WERI-Rb-1 (cell line): ENCODE data around the gene ZNF84.

Source experiments
- DNase-seq: peaks from one replicate; pipeline ENCODE4 v3.0.0-alpha.2; 2020
- H3K27ac ChIP-seq: fragments of 250-450 bp; sonication (Bioruptor Pico); 2 replicates; pipeline ENCODE4 v1.5.1; 2020; ENCODE audit warnings: mild to moderate bottlenecking, moderate library complexity
- H3K27me3 ChIP-seq: fragments of 250-450 bp; sonication (Bioruptor Pico); 2 replicates; pipeline ENCODE4 v1.5.1; 2021; ENCODE audit warnings: mild to moderate bottlenecking, low read depth, moderate library complexity; ENCODE audit not compliant: insufficient read depth, severe bottlenecking
- H3K36me3 ChIP-seq: fragments of 250-450 bp; sonication (Bioruptor Pico); 2 replicates; pipeline ENCODE4 v1.5.1; 2020; ENCODE audit warnings: mild to moderate bottlenecking, moderate library complexity
- H3K4me3 ChIP-seq: 2 replicates; pipeline ENCODE4 v1.5.1; 2011; ENCODE audit warnings: low read depth, mild to moderate bottlenecking, control low read depth, low read length
- H3K9me3 ChIP-seq: fragments of 250-450 bp; sonication (Bioruptor Pico); 2 replicates; pipeline ENCODE4 v1.5.1; 2021; ENCODE audit warnings: mild to moderate bottlenecking, moderate library complexity; ENCODE audit not compliant: severe bottlenecking
- TF ChIP-seq, protein P1 (sequence below): IDR thresholded peaks from 2 replicates; pipeline ENCODE4 v1.5.1; 2011; ENCODE audit warnings: low read depth, mild to moderate bottlenecking, control low read depth, inconsistent platforms, low read length

The ZNF84 gene

DNA sequence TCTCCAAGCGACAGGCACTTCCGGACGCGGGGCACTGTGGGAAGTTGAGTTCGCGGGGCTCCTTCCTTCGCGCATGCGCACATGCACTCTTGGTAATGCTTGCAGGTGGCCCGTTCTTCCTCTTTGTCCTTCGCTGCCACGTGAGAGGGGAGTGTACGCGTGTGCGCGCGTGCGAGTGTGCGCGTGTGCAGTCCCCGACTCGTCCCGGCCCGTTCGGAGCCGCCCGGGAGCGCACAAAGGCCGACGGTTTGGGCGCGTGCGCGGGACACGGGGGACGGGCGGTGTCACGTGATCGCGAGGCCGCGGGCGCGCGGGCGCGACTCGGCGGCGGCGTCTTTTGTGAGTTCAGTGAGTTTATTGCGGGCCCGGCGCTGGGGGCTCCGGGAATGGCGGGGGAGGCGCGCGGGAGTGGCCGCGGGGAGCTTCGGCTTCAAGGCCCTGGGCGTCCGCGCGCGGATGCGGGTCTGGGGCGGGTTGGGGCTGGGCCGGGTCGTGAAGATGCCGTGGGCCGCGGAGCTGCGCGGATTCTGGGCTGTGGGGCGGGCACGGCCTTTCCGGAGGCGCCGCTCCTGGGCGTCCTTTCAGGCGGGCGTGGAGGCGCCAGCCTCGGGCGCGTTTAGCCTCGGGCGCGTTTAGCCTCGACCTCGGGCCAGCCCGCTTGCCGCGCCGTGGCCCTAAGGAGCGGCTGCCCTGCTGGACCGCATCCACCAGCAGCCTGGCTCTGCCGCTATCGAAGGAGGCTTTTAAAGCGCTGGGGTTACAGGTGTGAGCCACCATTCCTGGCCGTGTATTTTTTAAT lies at the start of gene ZNF84:
TSS of gene ZNF84 (plus strand) at position 303 of the 799 bp plus-strand sequence. CDS start 3,959 bp downstream, outside the sequence.
- TF ChIP-seq, protein P1, sequence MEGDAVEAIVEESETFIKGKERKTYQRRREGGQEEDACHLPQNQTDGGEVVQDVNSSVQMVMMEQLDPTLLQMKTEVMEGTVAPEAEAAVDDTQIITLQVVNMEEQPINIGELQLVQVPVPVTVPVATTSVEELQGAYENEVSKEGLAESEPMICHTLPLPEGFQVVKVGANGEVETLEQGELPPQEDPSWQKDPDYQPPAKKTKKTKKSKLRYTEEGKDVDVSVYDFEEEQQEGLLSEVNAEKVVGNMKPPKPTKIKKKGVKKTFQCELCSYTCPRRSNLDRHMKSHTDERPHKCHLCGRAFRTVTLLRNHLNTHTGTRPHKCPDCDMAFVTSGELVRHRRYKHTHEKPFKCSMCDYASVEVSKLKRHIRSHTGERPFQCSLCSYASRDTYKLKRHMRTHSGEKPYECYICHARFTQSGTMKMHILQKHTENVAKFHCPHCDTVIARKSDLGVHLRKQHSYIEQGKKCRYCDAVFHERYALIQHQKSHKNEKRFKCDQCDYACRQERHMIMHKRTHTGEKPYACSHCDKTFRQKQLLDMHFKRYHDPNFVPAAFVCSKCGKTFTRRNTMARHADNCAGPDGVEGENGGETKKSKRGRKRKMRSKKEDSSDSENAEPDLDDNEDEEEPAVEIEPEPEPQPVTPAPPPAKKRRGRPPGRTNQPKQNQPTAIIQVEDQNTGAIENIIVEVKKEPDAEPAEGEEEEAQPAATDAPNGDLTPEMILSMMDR = no peak
- Histone ChIP-seq H3K27me3 (no peaks in the 10 kb centered on the region), H3K4me3 (peak within 1 kb of the TSS; percentile 72), H3K9me3 (peaks cover 41% of the 10 kb centered on the region), H3K36me3 (peaks cover 42% of the 10 kb centered on the region), H3K27ac (peak within 1 kb of the TSS; percentile 96)
- peak; percentile 98 for DNase-seq

DNA sequence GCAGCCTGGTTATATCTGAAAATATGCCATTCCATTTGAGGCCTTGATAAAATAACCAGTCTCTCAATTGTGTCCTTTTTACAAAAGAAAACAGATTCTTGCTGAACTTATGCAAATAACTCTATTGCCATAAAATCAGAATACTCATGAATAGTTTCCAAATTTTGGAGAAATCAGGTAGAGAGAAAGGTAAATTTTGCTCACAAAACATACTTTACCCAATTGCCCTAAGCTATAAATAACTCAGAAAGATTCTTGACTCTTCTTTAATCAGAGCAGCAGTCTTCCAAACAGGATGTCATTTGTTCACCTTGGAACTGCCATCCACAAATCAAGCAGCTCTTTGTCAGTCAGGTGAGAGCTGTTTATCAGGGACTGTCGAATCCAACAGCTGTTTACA lies 38.6 kb upstream of the ZNF84 start:
- no peak overlapping the region for H3K27ac ChIP-seq
- peaks cover 4% of the 10 kb centered on the region for H3K36me3 ChIP-seq
- H3K9me3 ChIP-seq = peaks cover 9% of the 10 kb centered on the region
- H3K4me3 ChIP-seq = no peak overlapping the region
- H3K27me3 ChIP-seq = no peaks in the 10 kb centered on the region
- DNase-seq = no peak
- TF ChIP-seq, protein P1 = no peak

DNA sequence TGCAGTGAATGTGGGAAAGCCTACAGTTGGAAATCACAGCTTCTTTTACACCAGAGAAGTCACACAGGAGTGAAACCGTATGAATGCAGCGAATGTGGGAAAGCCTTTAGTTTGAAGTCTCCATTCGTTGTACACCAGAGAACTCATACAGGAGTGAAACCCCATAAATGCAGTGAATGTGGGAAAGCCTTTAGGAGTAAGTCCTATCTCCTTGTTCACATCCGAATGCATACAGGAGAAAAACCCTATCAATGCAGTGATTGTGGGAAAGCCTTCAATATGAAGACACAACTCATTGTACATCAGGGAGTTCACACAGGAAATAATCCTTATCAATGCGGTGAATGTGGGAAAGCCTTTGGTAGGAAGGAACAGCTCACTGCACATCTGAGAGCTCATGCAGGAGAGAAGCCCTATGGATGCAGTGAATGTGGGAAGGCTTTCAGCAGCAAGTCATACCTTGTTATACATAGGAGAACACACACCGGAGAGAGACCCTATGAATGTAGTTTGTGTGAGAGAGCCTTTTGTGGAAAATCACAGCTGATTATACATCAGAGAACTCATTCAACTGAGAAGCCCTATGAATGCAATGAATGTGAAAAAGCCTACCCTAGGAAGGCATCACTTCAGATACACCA lies 26.5 kb upstream of the ZNF84 start:
- DNase-seq = no peak
- Histone ChIP-seq H3K27ac (no peak overlapping the region), H3K36me3 (peaks cover 67% of the 10 kb centered on the region), H3K27me3 (no peaks in the 10 kb centered on the region), H3K9me3 (peaks cover 6% of the 10 kb centered on the region), H3K4me3 (no peak overlapping the region)
- TF ChIP-seq, protein P1 = no peak

DNA sequence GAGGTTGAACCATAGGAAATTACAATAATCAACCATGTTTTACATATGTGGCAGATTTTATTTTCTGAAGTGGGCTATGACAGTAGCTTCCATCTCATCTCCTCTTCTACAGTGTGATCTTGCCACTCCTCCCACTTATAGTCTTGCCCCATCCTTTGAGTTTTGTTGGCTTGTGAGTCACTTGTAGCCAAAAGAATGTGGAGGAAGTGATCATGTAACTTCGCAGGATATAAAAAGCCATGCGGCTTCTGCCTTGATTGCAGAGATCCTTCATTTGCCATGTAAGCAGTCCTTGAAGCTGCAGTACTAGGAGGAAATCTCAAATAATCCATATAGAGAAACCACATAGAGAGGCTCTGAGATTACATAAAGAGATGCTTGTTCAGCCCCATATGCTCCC lies 13.7 kb upstream of the ZNF84 start:
- peaks cover 13% of the 10 kb centered on the region for H3K9me3 ChIP-seq
- TF ChIP-seq, protein P1 = no peak
- H3K27ac ChIP-seq = no peak overlapping the region
- DNase-seq = no peak
- no peaks in the 10 kb centered on the region for H3K27me3 ChIP-seq
- no peak overlapping the region for H3K4me3 ChIP-seq
- H3K36me3 ChIP-seq = no peaks in the 10 kb centered on the region

DNA sequence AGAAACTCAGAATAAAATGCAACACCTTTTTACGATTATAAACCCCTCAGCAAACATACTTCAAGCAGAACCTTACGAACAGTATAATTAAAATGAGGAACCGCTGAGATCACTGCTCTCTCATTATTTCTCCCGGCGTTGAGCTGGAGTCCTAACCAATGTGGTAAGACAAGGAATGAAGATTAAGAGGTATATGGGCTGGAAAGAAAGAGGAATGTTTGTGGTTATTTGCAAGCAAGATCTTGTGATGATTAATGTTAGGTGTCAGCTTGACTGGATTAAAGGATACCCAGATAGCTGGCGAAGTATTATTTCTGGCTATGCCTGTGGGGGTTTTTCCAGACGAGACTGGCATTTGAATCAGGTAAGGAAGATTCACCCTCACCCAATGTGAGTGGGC lies 10.3 kb upstream of the ZNF84 start:
- H3K27ac ChIP-seq = no peak overlapping the region
- H3K27me3 ChIP-seq = no peaks in the 10 kb centered on the region
- TF ChIP-seq, protein P1 = no peak
- peaks cover 21% of the 10 kb centered on the region for H3K9me3 ChIP-seq
- no peak overlapping the region for H3K4me3 ChIP-seq
- no peak for DNase-seq
- H3K36me3 ChIP-seq = no peaks in the 10 kb centered on the region
